NCI-H524 (cell line): Measurements from ENCODE around the gene ATP2A3.
"Not testable (repeated sequence)": the region's sequence is repeated elsewhere in the genome, so short reads cannot be mapped to it uniquely, and the experiment has no call there.

Source experiments
- DNase-seq, 2 experiments: peaks; one replicate each; lab custom pipeline; 2025; lab: John Stamatoyannopoulos, UW

The ATP2A3 gene

GRCh38 chr17:3991699-3992098, 27.5 kb upstream of the ATP2A3 start:
- DNase-seq = not testable (repeated sequence)

- DNase-seq = no peak
Measured at GRCh38 chr17:3990386-3991127, 26.3 kb upstream of the ATP2A3 start.

GRCh38 chr17:3989041-3989886, 25.0 kb upstream of the ATP2A3 start:
- no peak for DNase-seq

GRCh38 chr17:3988297-3989040, 24.2 kb upstream of the ATP2A3 start:
- DNase-seq = no peak

GRCh38 chr17:3986939-3987335, 22.7 kb upstream of the ATP2A3 start:
- DNase-seq = no peak

GRCh38 chr17:3986270-3986938, 22.2 kb upstream of the ATP2A3 start:
- no peak for DNase-seq

- no peak for DNase-seq
Measured at GRCh38 chr17:3985846-3986245, 21.6 kb upstream of the ATP2A3 start.

- DNase-seq = no peak
Measured at GRCh38 chr17:3983606-3984484, 19.6 kb upstream of the ATP2A3 start.

- DNase-seq = no peak
Measured at GRCh38 chr17:3982541-3983017, 18.3 kb upstream of the ATP2A3 start.

GRCh38 chr17:3982113-3982512, 17.9 kb upstream of the ATP2A3 start:
- no peak for DNase-seq

GRCh38 chr17:3981455-3981854, 17.2 kb upstream of the ATP2A3 start:
- no peak for DNase-seq

- DNase-seq = peak in 1 of 2 experiments; percentile 11
Measured at GRCh38 chr17:3980381-3981014, 16.3 kb upstream of the ATP2A3 start.

- no peak for DNase-seq
Measured at GRCh38 chr17:3979290-3979611, 15.0 kb upstream of the ATP2A3 start.

GRCh38 chr17:3978421-3979289, 14.4 kb upstream of the ATP2A3 start:
- no peak for DNase-seq

GRCh38 chr17:3977387-3977786, 13.2 kb upstream of the ATP2A3 start:
- no peak for DNase-seq

- DNase-seq = no peak
Measured at GRCh38 chr17:3976675-3977171, 12.5 kb upstream of the ATP2A3 start.

- DNase-seq = no peak
Measured at GRCh38 chr17:3974980-3975379, 10.7 kb upstream of the ATP2A3 start.

- DNase-seq = no peak
Measured at GRCh38 chr17:3974138-3974687, 10.0 kb upstream of the ATP2A3 start.
